ENCODE measurements around the gene KRTCAP2.
A peak's percentile ranks its signal among the peaks of the same experiment; 100 is the strongest.
"Not testable (repeated sequence)": the region's sequence is repeated elsewhere in the genome, so short reads cannot be mapped to it uniquely, and the experiment has no call there.

The KRTCAP2 gene

DNA sequence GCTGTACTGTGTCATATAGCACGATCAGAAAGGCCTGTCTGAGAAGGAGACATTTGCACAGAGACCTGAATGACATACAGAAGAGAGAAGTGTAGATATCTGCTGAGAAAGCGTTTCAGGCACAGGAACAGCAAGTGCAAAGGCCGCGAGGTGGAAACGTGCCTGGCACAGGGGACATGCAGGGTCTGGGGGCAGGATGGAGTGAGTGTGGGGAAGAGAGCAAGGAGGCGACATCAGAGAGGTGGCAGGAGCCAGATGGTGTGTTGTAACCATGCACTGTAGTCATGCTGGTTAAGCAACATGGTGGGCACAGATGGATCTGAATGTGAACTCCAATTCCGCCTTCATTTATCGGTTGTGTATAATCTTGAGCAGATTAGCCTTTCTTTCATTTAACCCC lies 13.0 kb downstream of the KRTCAP2 start:
- TF ChIP-seq POLR2A (IDR thresholded peaks at IDR 0.05; ENCODE audit: low read depth, low read length), result no peak
- DNase-seq (ENCODE audit: insufficient read length, low spot score) (no peak), FAIRE-seq (no peak)

DNA sequence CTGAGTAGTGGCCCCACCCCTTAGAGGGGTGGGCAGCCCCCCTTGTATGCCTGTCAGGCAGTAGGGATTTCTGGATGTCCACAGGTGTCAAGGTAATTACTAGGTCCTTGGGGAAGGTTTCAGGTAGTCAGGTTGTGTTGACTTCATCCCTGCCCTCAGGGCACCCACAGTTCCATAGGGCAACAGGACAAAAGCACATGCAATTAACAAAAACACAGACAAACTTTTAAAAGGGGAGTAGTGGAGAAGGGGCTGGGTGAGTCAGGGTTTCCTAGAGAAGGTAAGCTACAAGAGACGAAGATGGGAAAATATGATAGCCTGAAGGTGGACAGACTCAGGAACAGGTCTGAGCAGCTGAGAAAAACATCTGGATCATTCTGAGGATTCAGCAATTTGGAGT lies 14.1 kb downstream of the KRTCAP2 start:
- no peak for TF ChIP-seq POLR2A (IDR thresholded peaks at IDR 0.05; ENCODE audit: low read depth, low read length)
- DNase-seq (ENCODE audit: insufficient read length, low spot score) (no peak), FAIRE-seq (no peak)

DNA sequence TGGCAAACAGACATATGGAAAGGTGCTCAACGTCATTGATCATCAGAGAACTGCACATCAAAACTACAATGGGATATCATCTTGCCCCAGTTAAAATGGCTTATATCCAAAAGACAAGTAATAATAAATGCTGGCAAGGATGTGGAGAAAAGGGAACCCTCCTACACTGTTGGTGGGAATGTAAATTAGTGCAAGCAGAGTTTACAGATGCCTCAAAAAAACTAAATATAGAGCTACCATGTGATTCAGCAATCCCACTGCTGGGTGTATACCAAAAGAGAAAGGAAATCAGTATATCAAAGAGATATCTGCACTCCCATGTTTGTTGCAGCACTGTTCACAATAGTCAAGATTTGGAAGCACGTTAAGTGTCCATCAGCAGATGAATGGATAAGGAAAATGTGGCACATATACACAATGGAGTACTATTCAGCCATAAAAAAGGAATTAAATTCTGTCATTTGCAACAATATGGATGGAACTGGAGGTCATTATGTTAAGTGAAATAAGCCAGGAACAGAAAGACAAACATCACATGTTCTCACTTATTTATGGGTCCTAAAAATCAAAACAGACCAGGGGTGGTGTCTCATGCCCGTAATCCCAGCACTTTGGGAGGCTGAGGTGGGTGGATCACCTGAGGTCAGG lies 17.0 kb downstream of the KRTCAP2 start:
- not testable (repeated sequence) for DNase-seq (ENCODE audit: insufficient read length, low spot score); FAIRE-seq

DNA sequence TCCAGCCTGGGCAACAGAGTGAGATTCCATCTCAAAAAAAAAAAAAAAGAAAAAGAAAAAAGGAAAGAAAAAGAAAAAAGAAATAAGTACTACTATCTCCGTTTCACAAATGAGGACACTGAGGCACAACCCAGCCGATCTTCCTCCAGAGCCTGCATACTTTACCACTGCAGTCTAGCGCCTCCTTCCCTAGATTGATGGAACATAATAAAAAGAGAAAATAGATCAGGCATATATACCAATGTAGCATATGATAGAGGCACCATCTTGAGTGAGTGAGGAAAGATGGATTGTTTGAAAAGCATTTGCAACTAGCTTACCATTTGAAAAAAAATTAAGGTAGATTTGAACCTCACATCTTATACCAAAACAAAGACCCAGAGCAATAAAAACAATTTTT lies 27.6 kb downstream of the KRTCAP2 start:
- no peak for TF ChIP-seq POLR2A (IDR thresholded peaks at IDR 0.05; ENCODE audit: low read depth, low read length)
- DNase-seq (ENCODE audit: insufficient read length, low spot score) (no peak), FAIRE-seq (no peak)

DNA sequence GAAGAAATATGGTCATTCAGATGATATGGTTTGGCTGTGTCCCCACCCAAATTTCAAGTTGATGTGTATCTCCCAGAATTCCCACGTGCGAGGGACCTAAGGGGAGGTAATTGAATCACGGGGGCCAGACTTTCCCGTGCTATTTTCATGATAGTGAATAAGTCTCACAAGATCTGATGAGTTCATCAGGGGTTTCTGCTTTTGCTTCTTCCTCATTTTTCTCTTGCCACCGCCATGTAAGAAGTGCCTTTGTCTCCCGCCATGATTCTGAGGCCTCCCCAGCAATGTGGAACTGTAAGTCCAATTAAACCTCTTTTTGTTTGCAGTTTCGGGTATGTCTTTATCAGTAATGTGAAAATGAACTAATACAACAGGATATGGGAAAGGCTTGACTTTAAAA lies 31.4 kb downstream of the KRTCAP2 start:
- FAIRE-seq (no peak), DNase-seq (ENCODE audit: insufficient read length, low spot score) (no peak)
- TF ChIP-seq POLR2A (IDR thresholded peaks at IDR 0.05; ENCODE audit: low read depth, low read length), result no peak

DNA sequence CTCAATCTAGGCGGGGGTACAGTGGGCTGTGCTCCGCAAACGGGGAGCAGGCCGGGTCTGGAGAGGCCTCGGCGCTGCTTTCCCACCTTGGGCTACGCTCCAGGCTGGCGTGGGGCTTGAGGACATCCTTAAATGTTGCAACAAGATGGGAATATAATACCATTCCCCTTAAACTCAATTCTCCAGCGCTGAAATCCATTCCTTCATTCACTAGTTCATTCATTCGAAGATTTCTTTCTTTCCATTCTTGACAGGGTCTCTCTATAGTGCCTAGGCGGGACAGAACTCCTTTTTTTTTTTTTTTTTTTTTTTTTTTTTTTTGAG lies 32.5 kb downstream of the KRTCAP2 start:
- no peak for DNase-seq (ENCODE audit: insufficient read length, low spot score)
- no peak for FAIRE-seq
- TF ChIP-seq POLR2A (IDR thresholded peaks at IDR 0.05; ENCODE audit: low read depth, low read length), result no peak

DNA sequence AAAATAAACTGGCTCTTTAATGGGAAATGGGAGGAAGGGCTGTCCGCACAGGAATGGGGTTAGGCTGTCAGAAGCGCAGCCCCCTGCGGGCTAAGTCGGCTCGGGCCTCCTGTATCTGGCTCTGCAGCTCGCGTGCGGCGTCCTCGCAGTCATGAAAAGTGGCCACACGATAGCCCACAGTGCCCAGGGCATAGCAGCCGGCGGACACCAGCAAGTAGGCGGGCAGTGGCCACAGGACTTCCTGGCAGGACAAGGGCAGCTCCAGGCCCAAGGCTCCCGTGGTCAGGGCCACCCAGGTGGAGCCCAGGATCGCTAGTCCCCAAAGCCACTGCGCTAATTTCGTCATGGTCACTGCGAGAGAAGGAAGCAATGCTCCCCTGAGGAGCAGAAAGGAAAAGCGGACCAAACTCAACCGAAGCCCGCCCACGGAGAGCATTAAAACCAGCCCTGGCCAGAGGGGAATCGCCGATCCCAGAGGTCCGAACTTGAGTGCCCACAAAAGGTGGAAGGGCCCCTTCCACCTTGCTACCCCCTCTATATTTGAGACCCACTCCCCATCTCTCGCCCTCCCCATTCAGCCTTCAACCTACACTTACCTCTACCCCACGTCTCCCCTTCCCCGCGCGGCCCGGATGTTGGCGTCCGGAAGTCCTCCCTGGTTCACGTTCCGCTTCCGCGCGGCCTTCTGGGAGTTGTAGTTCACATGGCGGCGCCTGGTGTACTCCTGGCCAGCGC lies 33.0 kb downstream of the KRTCAP2 start, which contains the start of gene DPM3:
TSS of gene DPM3 (minus strand) at position 637 of the 735 bp plus-strand sequence. CDS start at position 346, 291 bp downstream.
- FAIRE-seq (no peak), DNase-seq (ENCODE audit: insufficient read length, low spot score) (peak; percentile 72)
- TF ChIP-seq POLR2A (IDR thresholded peaks at IDR 0.05; ENCODE audit: low read depth, low read length), result peak; percentile 82

DNA sequence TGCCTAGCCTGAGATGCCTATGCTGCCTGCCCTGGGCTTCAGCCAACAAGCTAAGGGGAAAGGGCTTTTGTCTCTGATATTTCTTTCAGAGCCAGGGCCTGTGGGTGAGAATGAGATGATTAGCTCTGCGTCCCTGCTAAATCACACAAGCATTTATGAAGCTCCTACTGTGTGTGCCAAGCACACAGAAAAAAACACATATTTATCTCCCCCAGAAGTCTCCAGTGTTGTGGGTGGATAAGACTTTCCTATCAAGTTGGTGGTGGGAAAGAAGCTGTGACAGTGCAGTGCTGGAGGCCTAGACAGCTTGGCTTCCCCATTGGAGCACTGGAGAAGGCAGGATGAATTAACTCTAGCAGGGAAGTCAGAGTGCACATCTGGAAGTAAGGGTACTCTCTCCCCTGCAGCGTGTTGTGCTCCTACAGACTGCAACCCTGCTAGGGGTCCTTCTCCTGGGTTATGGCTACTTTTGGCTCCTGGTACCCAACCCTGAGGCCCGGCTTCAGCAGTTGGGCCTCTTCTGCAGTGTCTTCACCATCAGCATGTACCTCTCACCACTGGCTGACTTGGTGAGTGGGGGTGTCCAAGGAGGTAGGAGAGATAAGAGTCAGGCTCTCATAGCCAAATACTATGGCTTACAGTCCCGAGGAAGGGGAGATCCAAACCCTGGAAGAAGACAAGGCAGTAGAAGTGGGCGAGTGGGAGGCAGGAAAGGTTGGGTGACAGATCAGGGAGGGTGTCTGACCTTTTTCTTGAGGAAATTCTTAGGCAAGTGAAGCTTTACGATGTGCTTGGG lies 35.8 kb downstream of the KRTCAP2 start:
- DNase-seq (ENCODE audit: insufficient read length, low spot score) (no peak), FAIRE-seq (no peak)
- TF ChIP-seq POLR2A (IDR thresholded peaks at IDR 0.05; ENCODE audit: low read depth, low read length), result no peak

DNA sequence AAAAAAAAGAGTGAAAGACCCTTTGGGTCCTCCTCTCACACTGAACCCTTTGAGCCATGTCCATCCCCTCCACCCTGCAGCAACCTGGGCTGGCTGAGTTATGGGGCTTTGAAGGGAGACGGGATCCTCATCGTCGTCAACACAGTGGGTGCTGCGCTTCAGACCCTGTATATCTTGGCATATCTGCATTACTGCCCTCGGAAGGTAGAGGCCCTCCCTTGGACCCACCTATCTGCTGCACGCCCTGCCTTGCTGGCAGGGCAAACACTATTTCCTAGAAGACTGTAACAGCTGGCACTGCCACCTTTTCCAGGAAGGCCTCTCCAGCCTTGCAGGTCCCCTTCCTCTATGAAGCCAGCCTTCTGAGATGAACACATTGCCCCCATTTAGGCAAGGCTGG lies 36.4 kb downstream of the KRTCAP2 start:
- DNase-seq (ENCODE audit: insufficient read length, low spot score), result no peak
- FAIRE-seq, result no peak
- no peak for TF ChIP-seq POLR2A (IDR thresholded peaks at IDR 0.05; ENCODE audit: low read depth, low read length)

DNA sequence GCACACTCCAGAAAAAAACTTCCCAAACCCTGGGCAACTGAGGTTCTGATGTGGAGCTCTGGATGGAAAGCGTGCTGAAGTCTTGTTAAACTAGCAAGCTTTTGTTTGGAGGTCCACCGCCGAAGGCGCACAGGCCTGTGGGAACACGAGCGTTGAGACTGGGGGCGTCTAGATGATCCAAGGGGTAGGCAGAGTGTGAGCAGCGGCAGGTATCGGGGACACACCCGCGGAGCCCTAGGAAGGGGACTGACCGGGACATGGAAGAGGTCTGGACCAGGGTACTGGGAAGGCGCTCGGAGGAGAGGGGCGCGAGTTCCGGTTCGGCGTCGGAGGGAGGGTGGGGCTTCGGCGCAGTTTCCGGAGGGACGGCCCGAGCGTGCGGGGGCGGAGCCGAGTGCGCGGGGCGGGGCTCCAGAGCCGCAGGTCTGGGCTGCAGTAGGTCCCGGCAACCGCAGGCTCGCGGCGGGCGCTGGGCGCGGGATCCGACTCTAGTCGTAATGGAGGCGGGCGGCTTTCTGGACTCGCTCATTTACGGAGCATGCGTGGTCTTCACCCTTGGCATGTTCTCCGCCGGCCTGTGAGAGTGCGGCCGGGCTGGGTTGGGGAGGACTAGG lies 37.6 kb downstream of the KRTCAP2 start, which contains the start of gene SLC50A1:
TSS of gene SLC50A1 (plus strand) at position 438 of the 614 bp plus-strand sequence. CDS start at position 498, 60 bp downstream.
- DNase-seq (ENCODE audit: insufficient read length, low spot score), result peak; percentile 81
- no peak for FAIRE-seq
- peak; percentile 78 for TF ChIP-seq POLR2A (IDR thresholded peaks at IDR 0.05; ENCODE audit: low read depth, low read length)

DNA sequence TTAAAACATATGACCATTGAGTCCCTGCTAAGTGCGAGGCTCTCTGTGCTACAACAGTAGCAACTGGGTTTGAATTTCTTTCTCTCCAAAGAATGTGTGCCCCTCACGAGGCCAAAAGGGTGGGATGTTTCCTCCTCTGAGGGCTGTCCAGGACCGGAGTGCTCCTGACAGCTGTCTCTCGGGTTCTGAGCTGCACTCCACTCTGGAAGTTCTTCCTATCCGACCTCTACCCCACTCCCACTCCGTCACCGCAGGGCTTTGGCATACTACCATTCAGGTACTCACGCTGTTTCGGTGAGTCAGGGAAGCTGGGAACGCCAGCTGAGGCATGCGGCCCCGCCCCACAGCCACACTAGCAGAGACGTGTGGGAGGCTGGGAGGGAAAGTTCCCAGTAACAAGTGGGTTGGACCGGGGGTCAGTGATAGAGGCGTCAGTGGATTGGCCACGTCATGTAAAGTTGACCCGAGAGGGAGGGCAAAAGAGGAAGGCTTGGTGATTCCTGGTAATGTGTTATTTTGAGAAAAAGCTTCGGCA lies 38.2 kb downstream of the KRTCAP2 start:
- FAIRE-seq (no peak), DNase-seq (ENCODE audit: insufficient read length, low spot score) (peak; percentile 91)
- TF ChIP-seq POLR2A (IDR thresholded peaks at IDR 0.05; ENCODE audit: low read depth, low read length), result no peak; the same call in 1 of the 2 replicates

DNA sequence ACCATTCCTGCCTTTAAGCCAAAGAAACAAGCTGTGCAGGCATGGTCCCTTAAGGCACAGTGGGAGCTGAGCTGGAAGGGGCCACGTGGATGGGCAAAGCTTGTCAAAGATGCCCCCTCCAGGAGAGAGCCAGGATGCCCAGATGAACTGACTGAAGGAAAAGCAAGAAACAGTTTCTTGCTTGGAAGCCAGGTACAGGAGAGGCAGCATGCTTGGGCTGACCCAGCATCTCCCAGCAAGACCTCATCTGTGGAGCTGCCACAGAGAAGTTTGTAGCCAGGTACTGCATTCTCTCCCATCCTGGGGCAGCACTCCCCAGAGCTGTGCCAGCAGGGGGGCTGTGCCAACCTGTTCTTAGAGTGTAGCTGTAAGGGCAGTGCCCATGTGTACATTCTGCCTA lies 38.8 kb downstream of the KRTCAP2 start:
- TF ChIP-seq POLR2A (IDR thresholded peaks at IDR 0.05; ENCODE audit: low read depth, low read length), result no peak
- DNase-seq (ENCODE audit: insufficient read length, low spot score) (no peak), FAIRE-seq (no peak)

DNA sequence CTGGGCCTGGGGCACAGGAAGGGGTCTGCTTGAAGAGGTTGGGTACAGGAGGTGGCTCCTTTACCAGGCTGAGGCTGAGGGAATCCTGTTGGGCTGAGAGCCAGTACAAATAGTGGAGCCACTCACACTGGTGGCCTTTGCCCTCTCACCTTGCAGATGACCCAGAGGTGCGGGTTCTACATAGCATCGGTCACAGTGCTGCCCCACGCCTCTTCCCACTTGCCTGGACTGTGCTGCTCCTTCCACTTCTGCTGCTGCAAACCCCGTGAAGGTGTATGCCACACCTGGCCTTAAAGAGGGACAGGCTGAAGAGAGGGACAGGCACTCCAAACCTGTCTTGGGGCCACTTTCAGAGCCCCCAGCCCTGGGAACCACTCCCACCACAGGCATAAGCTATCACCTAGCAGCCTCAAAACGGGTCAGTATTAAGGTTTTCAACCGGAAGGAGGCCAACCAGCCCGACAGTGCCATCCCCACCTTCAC lies 39.3 kb downstream of the KRTCAP2 start:
- DNase-seq (ENCODE audit: insufficient read length, low spot score), result no peak
- no peak for TF ChIP-seq POLR2A (IDR thresholded peaks at IDR 0.05; ENCODE audit: low read depth, low read length)
- no peak for FAIRE-seq

DNA sequence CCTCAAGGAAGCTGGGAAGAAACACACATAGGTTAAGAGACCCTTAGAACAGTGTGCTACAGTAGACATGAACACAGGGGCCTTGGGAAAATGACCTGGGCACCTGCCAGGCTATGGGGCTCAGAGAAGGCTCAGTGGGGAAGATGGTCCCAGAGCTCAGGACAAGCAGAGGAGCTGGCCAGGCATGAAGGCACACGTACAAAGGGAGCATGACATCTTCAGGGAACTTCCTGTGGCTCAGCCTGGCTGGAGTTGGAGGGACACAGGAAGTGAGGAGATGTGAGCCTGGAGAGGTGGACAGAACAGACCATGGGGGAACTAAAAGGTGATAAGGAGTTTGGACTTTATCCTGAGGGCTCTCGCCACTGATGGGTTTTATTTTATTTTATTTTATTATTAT lies 41.2 kb downstream of the KRTCAP2 start:
- TF ChIP-seq POLR2A (IDR thresholded peaks at IDR 0.05; ENCODE audit: low read depth, low read length), result no peak
- DNase-seq (ENCODE audit: insufficient read length, low spot score) (no peak), FAIRE-seq (no peak)

All from H54 (cell line).